Stimulated activated CD8-positive, alpha-beta memory T cell treated with anti-CD3 and anti-CD28 coated beads, Interleukin-12 subunit alpha, Interleukin-12 subunit beta, amount 100 ng/mL, for 4 hours (primary cell): Measurements from ENCODE around the gene SLC4A2.

ENCODE experiments used
- DNase-seq: peaks from one replicate; pipeline ENCODE4 v3.0.0-alpha.2; 2020; ENCODE audit warnings: low read depth

SLC4A2 gene

GRCh38 chr7:151093748-151094147, 34.4 kb downstream of the SLC4A2 start:
- no peak for DNase-seq

- DNase-seq = no peak
Measured at GRCh38 chr7:151094675-151095074, 35.3 kb downstream of the SLC4A2 start.

GRCh38 chr7:151095123-151095797, 35.9 kb downstream of the SLC4A2 start:
- no peak for DNase-seq

GRCh38 chr7:151095828-151096475, 36.6 kb downstream of the SLC4A2 start:
- DNase-seq = no peak

- DNase-seq = no peak
Measured at GRCh38 chr7:151099486-151100211, 40.3 kb downstream of the SLC4A2 start.

- DNase-seq = no peak
Measured at GRCh38 chr7:151100921-151101320, 41.5 kb downstream of the SLC4A2 start.

GRCh38 chr7:151101621-151102396, 42.4 kb downstream of the SLC4A2 start:
- no peak for DNase-seq

GRCh38 chr7:151102991-151103390, 43.6 kb downstream of the SLC4A2 start:
- DNase-seq = no peak

- no peak for DNase-seq
Measured at GRCh38 chr7:151103973-151104372, 44.6 kb downstream of the SLC4A2 start.

- DNase-seq = no peak
Measured at GRCh38 chr7:151104411-151105235, 45.2 kb downstream of the SLC4A2 start.

- no peak for DNase-seq
Measured at GRCh38 chr7:151107882-151108281, 48.5 kb downstream of the SLC4A2 start.

- DNase-seq = no peak
Measured at GRCh38 chr7:151109094-151110048, 50.0 kb downstream of the SLC4A2 start.

GRCh38 chr7:151110236-151110940, 51.0 kb downstream of the SLC4A2 start:
- DNase-seq = no peak

- DNase-seq = peak; percentile 48
Measured at GRCh38 chr7:151110941-151111645, 51.7 kb downstream of the SLC4A2 start.

- DNase-seq = no peak
Measured at GRCh38 chr7:151113344-151114150, 54.2 kb downstream of the SLC4A2 start.

- no peak for DNase-seq
Measured at GRCh38 chr7:151114151-151115090, 55.0 kb downstream of the SLC4A2 start.
